ENCODE data around the gene ZDHHC1.

DNA sequence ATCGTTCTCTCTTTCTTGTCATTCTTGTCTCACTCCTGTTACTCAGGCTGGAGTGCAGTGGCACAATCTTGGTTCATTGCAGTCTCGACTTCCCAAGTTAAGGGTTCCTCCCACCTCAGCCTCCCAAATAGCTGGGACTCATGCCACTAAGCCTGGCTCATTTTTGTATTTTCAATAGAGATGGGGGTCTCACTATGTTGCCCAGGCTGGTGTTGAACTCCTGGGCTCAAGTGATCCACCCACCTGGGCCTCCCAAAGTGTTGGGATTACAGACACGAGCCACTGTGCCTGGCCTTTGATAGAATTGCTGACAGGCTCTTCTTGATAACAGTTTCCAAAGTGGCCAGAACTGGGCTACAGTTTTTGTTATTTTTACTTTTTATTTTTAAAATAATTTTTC lies 55.2 kb downstream of the ZDHHC1 start:
- TF ChIP-seq, protein P1, sequence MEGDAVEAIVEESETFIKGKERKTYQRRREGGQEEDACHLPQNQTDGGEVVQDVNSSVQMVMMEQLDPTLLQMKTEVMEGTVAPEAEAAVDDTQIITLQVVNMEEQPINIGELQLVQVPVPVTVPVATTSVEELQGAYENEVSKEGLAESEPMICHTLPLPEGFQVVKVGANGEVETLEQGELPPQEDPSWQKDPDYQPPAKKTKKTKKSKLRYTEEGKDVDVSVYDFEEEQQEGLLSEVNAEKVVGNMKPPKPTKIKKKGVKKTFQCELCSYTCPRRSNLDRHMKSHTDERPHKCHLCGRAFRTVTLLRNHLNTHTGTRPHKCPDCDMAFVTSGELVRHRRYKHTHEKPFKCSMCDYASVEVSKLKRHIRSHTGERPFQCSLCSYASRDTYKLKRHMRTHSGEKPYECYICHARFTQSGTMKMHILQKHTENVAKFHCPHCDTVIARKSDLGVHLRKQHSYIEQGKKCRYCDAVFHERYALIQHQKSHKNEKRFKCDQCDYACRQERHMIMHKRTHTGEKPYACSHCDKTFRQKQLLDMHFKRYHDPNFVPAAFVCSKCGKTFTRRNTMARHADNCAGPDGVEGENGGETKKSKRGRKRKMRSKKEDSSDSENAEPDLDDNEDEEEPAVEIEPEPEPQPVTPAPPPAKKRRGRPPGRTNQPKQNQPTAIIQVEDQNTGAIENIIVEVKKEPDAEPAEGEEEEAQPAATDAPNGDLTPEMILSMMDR (IDR thresholded peaks at IDR 0.05), result no peak
- TF ChIP-seq POLR2A (IDR thresholded peaks at IDR 0.05) (no peak), POLR2AphosphoS5 (IDR thresholded peaks at IDR 0.05) (no peak)

Data from prostate gland (tissue), 2 donors.